Keratinocyte (primary cell): ENCODE data around the gene RPH3AL. TPM values are rescaled to one million over a fixed set of nuclear protein-coding genes. Genes with fewer than 3 reads are reported as not detected.

Source experiments
- DNase-seq: peaks from one replicate; pipeline ENCODE4 v3.0.0-alpha.2; 2011; ENCODE audit warnings: low read depth, missing footprints, low spot score
- FAIRE-seq: peaks from 2 replicates; lab custom pipeline; 2011; peaks lifted over from hg19 to GRCh38; lab: Jason Lieb, UNC
- H2AFZ ChIP-seq: 2 replicates; pipeline ENCODE4 v1.6.0; 2012; ENCODE audit warnings: low read length, control low read depth, inconsistent platforms; ENCODE audit not compliant: control insufficient read depth
- H3K27ac ChIP-seq: 2 replicates; pipeline ENCODE4 v1.5.1; 2011; ENCODE audit warnings: low read length; ENCODE audit not compliant: control insufficient read depth, insufficient read depth
- H3K27me3 ChIP-seq: 3 replicates; pipeline ENCODE4 v1.6.0; 2011; ENCODE audit warnings: low read length; ENCODE audit not compliant: control insufficient read depth, insufficient read depth; ENCODE audit errors: extremely low read depth
- H3K36me3 ChIP-seq, 2 experiments: 2 replicates in 1 of 2; 3 replicates in 1 of 2; pipeline ENCODE4 v1.5.1; 2011; ENCODE audit warnings: low read length in 2 of 2, mild to moderate bottlenecking in 1 of 2; ENCODE audit not compliant: control insufficient read depth in 2 of 2, insufficient read depth in 2 of 2; ENCODE audit errors: extremely low read depth in 1 of 2
- H3K4me1 ChIP-seq: 3 replicates; pipeline ENCODE4 v1.5.1; 2011; ENCODE audit warnings: low read length; ENCODE audit not compliant: control insufficient read depth, insufficient read depth; ENCODE audit errors: extremely low read depth
- H3K4me2 ChIP-seq: 3 replicates; pipeline ENCODE4 v1.6.0; 2011; ENCODE audit warnings: low read depth, low read length; ENCODE audit not compliant: control insufficient read depth, insufficient read depth; ENCODE audit errors: extremely low read depth
- H3K4me3 ChIP-seq, 3 experiments: fragments of 200-600 bp in 1 of 3; sonication (generic) in 1 of 3; 2 replicates in 2 of 3; 3 replicates in 1 of 3; pipeline ENCODE4 v1.5.1; 2011 to 2016; ENCODE audit warnings: low read length in 3 of 3, mild to moderate bottlenecking in 3 of 3, control low read depth in 2 of 3, inconsistent platforms in 1 of 3, low read depth in 1 of 3, mixed read lengths in 1 of 3, mixed run types in 1 of 3, moderate library complexity in 1 of 3; ENCODE audit not compliant: control insufficient read depth in 2 of 3, insufficient read depth in 2 of 3; ENCODE audit errors: extremely low read depth in 1 of 3
- H3K79me2 ChIP-seq: 2 replicates; pipeline ENCODE4 v1.6.0; 2012; ENCODE audit warnings: low read length; ENCODE audit not compliant: control insufficient read depth, insufficient read depth
- H3K9ac ChIP-seq: 3 replicates; pipeline ENCODE4 v1.6.0; 2011; ENCODE audit warnings: low read length; ENCODE audit not compliant: control insufficient read depth, insufficient read depth; ENCODE audit errors: extremely low read depth
- H3K9me1 ChIP-seq: 3 replicates; pipeline ENCODE4 v1.6.0; 2011; ENCODE audit warnings: low read length; ENCODE audit not compliant: control insufficient read depth, insufficient read depth; ENCODE audit errors: extremely low read depth
- H3K9me3 ChIP-seq: 2 replicates; pipeline ENCODE4 v1.5.1; 2012; ENCODE audit warnings: low read depth, low read length; ENCODE audit not compliant: control insufficient read depth
- H4K20me1 ChIP-seq: 3 replicates; pipeline ENCODE4 v1.6.0; 2011; ENCODE audit warnings: low read length; ENCODE audit not compliant: control insufficient read depth, insufficient read depth; ENCODE audit errors: extremely low read depth
- CTCF ChIP-seq, 3 experiments: IDR thresholded peaks in 1 of 3; conservative IDR thresholded peaks in 1 of 3; optimal IDR thresholded peaks in 1 of 3; 2 replicates in 2 of 3; 3 replicates in 1 of 3; pipeline versions ENCODE3 to v1.5.1; 2011; ENCODE audit warnings: low read length in 3 of 3, mild to moderate bottlenecking in 3 of 3, moderate library complexity in 2 of 3, control low read depth in 1 of 3, inconsistent platforms in 1 of 3; ENCODE audit not compliant: insufficient read depth in 2 of 3; ENCODE audit errors: extremely low read depth in 1 of 3
- EZH2 ChIP-seq: IDR thresholded peaks from one replicate; pipeline ENCODE4 v1.6.1; 2012; ENCODE audit warnings: inconsistent platforms, mild to moderate bottlenecking, low read length, moderate library complexity
- dilution Hi-C: fragments of 300-500 bp; cut with MboI; formaldehyde crosslinking; loops from one replicate; pipeline ENCODE4 v1.7.0; 2020; ENCODE audit warnings: low sequenced_read_pairs; ENCODE audit not compliant: extremely low pct_ligation_motif_present
- polyA plus RNA-seq, 5 experiments: library from polyadenylated mRNA; depleted of rRNA in 3 of 5; stranded (reverse) in 3 of 5; stranded (forward) in 1 of 5; unstranded in 1 of 5; fragments of >200 nt; gene quantifications; 1 replicate in 1 of 5; 2 replicates in 3 of 5; 3 replicates in 1 of 5; pipeline versions ENCODE4 v1.2.1 to v1.2.3, GENCODE V29; 2011 to 2012; ENCODE audit warnings: missing spikeins in 2 of 5, low read depth in 1 of 5, low replicate concordance in 1 of 5

RPH3AL gene
- polyA plus RNA-seq, 1 donor (not counting 4 experiments of a cell fraction or from before 2014, with no cell fraction given), result 0.31 TPM

DNA sequence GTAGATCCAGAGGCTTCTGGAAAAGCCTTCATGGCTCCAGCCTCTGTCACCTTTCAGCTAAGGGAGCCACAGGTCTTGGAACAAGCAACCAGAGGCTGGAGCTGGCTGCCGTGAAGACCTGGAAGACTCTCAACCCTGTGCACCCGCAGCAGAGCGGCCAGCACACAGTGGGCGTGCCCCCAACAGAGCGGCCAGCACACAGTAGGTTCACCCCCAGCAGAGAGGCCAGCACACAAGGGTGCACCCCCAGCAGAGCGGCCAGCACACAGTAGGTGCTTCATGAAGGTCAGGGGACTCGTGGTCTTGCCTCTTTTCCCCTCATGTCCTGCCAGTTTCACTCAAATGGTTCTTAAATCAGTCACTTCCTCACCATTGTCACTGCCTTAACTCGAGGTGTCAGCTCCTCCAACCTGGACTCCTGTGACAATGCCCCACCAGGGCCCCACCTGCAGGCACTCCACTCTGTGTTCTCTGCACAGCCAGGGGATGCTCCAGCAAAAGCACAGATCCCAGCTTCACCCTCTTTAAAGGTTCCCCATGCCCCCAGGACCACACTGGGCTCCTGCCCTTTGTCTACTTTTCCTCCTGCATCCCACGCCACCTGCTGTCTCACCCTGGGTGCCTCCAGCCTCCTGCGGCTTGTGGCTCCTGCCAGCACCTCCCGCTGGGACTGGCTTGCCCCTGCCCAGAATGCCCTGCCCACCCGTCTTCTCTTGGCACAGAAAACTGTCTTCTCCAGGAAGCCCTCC, 128.7 kb downstream of the RPH3AL start:
- no peak overlapping the region for H3K9ac ChIP-seq
- H3K4me2 ChIP-seq, result no peak overlapping the region

DNA sequence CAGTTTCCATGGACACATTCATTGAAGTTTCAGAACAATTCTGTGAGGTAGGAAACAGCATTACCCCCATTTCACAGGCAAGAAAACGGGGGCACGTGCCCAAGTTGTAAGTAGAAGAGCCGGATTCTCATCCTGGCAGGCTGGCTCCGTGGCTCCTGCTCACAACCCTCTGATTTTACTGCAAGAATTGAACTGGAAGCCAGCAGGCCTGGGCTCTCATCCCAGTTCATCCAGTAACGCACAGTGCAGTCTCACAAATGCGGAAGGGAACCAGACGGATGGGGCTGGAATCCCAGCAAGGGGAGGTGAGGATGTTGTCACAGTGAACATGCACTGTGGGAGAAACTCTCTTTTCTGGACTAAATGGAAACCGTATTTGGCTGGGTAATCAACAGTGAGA, 130.4 kb downstream of the RPH3AL start:
- no peak for TF ChIP-seq EZH2
- no peak for TF ChIP-seq CTCF (optimal IDR thresholded peaks at IDR 0.05 in 1 of 3, IDR thresholded peaks at IDR 0.05 in 1 of 3, conservative IDR thresholded peaks at IDR 0.05 in 1 of 3; ENCODE audit: extremely low read depth in 1 of 3, insufficient read depth in 2 of 3, low read length in 3 of 3)
- no peak overlapping the region for H3K4me2 ChIP-seq
- FAIRE-seq (no peak), DNase-seq (no peak)
- no peaks in the 10 kb centered on the region for H3K9me3 ChIP-seq
- no peak overlapping the region for H3K9ac ChIP-seq
- no peak overlapping the region for H3K27ac ChIP-seq
- no peaks in the 10 kb centered on the region for H3K36me3 ChIP-seq
- no peak overlapping the region for H3K4me3 ChIP-seq
- H4K20me1 ChIP-seq, result no peaks in the 10 kb centered on the region
- dilution Hi-C loops, result no loop called here
- H3K27me3 ChIP-seq, result no peaks in the 10 kb centered on the region
- H3K4me1 ChIP-seq, result no peaks in the 10 kb centered on the region
- no peak overlapping the region for H2AFZ ChIP-seq
- no peaks in the 10 kb centered on the region for H3K9me1 ChIP-seq
- no peaks in the 10 kb centered on the region for H3K79me2 ChIP-seq

More for the DNA sequence above, 128.7 kb downstream of the RPH3AL start:
- H3K27ac ChIP-seq, result no peak overlapping the region
- H3K79me2 ChIP-seq, result no peaks in the 10 kb centered on the region
- FAIRE-seq (no peak), DNase-seq (no peak)
- dilution Hi-C loops, result no loop called here
- no peaks in the 10 kb centered on the region for H3K9me1 ChIP-seq
- H3K36me3 ChIP-seq, result no peaks in the 10 kb centered on the region
- H3K4me1 ChIP-seq, result no peaks in the 10 kb centered on the region
- H4K20me1 ChIP-seq, result no peaks in the 10 kb centered on the region
- H2AFZ ChIP-seq, result no peak overlapping the region
- no peaks in the 10 kb centered on the region for H3K27me3 ChIP-seq
- no peaks in the 10 kb centered on the region for H3K9me3 ChIP-seq
- H3K4me3 ChIP-seq, result no peak overlapping the region
- TF ChIP-seq EZH2, result no peak
